ENCODE data around the gene ZNF69.
"Not testable (repeated sequence)": the region's sequence is repeated elsewhere in the genome, so short reads cannot be mapped to it uniquely, and the experiment has no call there.

Gene ZNF69

DNA sequence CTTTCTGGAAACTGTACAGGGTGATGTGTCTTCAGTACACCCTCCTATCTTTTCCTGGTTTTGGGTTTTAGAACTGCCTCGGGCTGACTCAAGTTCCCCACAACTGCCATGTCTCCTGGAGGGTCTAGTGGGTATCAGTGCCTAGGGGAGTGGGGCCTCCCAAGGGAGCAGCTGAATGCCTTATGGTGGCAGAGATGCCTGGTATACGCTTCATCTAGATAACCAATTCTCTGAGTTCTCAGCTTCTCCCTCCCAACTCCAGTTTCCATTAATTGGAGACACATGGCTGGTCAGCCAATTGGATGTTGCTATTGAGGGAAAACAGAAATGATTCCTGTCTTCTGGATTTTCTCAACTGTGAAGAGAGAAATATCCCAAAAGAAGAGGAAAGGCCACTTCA lies 26.3 kb upstream of the ZNF69 start:
- H3K27ac ChIP-seq, result no peak overlapping the region
- no peak overlapping the region for H3K9ac ChIP-seq
- H3K27me3 ChIP-seq (ENCODE audit: insufficient read depth, low read depth), result no peaks in the 10 kb centered on the region
- H3K4me3 ChIP-seq (IDR thresholded peaks at IDR 0.05; ENCODE audit: insufficient read depth, low read depth, low read length), result no peak overlapping the region
- no peaks in the 10 kb centered on the region for H4K20me1 ChIP-seq (ENCODE audit: insufficient read depth)
- H3K4me1 ChIP-seq (ENCODE audit: low read depth, poor library complexity, severe bottlenecking), result no peaks in the 10 kb centered on the region
- no peaks in the 10 kb centered on the region for H3K36me3 ChIP-seq (ENCODE audit: insufficient read depth)
- no peak overlapping the region for H3K4me2 ChIP-seq
- no peak overlapping the region for H2AFZ ChIP-seq (ENCODE audit: low read depth)
- TF ChIP-seq, protein P1, sequence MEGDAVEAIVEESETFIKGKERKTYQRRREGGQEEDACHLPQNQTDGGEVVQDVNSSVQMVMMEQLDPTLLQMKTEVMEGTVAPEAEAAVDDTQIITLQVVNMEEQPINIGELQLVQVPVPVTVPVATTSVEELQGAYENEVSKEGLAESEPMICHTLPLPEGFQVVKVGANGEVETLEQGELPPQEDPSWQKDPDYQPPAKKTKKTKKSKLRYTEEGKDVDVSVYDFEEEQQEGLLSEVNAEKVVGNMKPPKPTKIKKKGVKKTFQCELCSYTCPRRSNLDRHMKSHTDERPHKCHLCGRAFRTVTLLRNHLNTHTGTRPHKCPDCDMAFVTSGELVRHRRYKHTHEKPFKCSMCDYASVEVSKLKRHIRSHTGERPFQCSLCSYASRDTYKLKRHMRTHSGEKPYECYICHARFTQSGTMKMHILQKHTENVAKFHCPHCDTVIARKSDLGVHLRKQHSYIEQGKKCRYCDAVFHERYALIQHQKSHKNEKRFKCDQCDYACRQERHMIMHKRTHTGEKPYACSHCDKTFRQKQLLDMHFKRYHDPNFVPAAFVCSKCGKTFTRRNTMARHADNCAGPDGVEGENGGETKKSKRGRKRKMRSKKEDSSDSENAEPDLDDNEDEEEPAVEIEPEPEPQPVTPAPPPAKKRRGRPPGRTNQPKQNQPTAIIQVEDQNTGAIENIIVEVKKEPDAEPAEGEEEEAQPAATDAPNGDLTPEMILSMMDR (conservative IDR thresholded peaks at IDR 0.05; ENCODE audit: low read depth, low read length), result no peak
- H3K79me2 ChIP-seq (ENCODE audit: insufficient read depth, low read depth), result no peaks in the 10 kb centered on the region

DNA sequence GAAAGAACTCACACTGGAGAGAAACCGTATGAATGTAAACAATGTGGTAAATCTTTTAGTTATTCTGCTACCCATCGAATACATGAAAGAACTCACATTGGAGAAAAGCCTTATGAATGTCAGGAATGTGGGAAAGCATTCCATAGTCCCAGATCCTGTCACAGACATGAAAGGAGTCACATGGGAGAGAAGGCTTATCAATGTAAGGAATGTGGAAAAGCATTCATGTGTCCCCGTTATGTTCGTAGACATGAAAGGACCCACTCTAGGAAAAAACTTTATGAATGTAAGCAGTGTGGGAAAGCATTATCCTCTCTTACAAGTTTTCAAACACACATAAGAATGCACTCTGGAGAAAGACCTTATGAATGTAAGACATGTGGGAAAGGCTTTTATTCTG lies 19.8 kb upstream of the ZNF69 start:
- not testable (repeated sequence) for H3K4me1 ChIP-seq (ENCODE audit: low read depth, poor library complexity, severe bottlenecking); H4K20me1 ChIP-seq (ENCODE audit: insufficient read depth); H3K27me3 ChIP-seq (ENCODE audit: insufficient read depth, low read depth); H3K36me3 ChIP-seq (ENCODE audit: insufficient read depth); H3K79me2 ChIP-seq (ENCODE audit: insufficient read depth, low read depth); H2AFZ ChIP-seq (ENCODE audit: low read depth); H3K4me3 ChIP-seq (IDR thresholded peaks at IDR 0.05; ENCODE audit: insufficient read depth, low read depth, low read length); H3K4me2 ChIP-seq; H3K27ac ChIP-seq; H3K9ac ChIP-seq

DNA sequence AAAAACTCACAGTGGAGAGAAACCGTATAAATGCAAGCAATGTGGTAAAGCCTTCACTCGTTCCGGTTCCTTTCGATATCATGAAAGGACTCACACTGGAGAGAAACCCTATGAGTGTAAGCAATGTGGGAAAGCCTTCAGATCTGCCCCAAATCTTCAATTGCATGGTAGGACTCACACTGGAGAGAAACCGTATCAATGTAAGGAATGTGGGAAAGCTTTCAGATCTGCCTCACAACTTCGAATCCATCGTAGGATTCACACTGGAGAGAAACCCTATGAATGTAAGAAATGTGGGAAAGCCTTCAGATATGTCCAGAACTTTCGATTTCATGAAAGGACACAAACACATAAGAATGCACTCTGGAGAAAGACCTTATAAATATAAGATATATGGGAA lies 19.4 kb upstream of the ZNF69 start:
- H3K4me2 ChIP-seq, result no peak overlapping the region
- H3K4me3 ChIP-seq (IDR thresholded peaks at IDR 0.05; ENCODE audit: insufficient read depth, low read depth, low read length), result no peak overlapping the region
- H3K79me2 ChIP-seq (ENCODE audit: insufficient read depth, low read depth), result no peaks in the 10 kb centered on the region
- no peak overlapping the region for H2AFZ ChIP-seq (ENCODE audit: low read depth)
- no peaks in the 10 kb centered on the region for H4K20me1 ChIP-seq (ENCODE audit: insufficient read depth)
- no peaks in the 10 kb centered on the region for H3K27me3 ChIP-seq (ENCODE audit: insufficient read depth, low read depth)
- H3K9ac ChIP-seq, result no peak overlapping the region
- no peak overlapping the region for H3K27ac ChIP-seq
- TF ChIP-seq, protein P1 (conservative IDR thresholded peaks at IDR 0.05; ENCODE audit: low read depth, low read length), result no peak
- no peaks in the 10 kb centered on the region for H3K36me3 ChIP-seq (ENCODE audit: insufficient read depth)
- no peaks in the 10 kb centered on the region for H3K4me1 ChIP-seq (ENCODE audit: low read depth, poor library complexity, severe bottlenecking)

DNA sequence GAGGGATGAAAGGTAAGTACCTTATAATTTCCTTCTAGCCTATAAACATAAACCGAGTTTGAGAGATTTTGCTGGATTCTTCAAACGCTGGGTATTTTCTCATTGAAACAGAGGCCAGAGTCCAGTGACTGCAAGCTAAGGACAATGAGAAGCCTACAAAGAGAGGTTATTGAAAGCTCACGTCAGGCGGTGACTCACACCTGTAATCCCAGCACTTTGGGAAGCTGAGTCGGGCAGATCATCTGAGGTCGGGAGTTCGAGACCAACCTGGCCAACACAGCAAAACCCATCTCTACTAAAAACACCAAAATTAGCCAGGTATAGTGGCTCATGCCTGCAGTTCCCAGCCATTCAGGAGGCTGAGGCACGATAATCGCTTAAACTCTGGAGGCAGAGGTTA lies 15.0 kb upstream of the ZNF69 start:
- Histone ChIP-seq H3K9ac (no peak overlapping the region), H4K20me1 (ENCODE audit: insufficient read depth) (no peaks in the 10 kb centered on the region), H3K79me2 (ENCODE audit: insufficient read depth, low read depth) (no peaks in the 10 kb centered on the region), H3K4me3 (IDR thresholded peaks at IDR 0.05; ENCODE audit: insufficient read depth, low read depth, low read length) (no peak overlapping the region), H2AFZ (ENCODE audit: low read depth) (no peak overlapping the region), H3K36me3 (ENCODE audit: insufficient read depth) (no peaks in the 10 kb centered on the region), H3K27ac (no peak overlapping the region), H3K27me3 (ENCODE audit: insufficient read depth, low read depth) (no peaks in the 10 kb centered on the region), H3K4me1 (ENCODE audit: low read depth, poor library complexity, severe bottlenecking) (no peaks in the 10 kb centered on the region), H3K4me2 (no peak overlapping the region)
- TF ChIP-seq, protein P1 (conservative IDR thresholded peaks at IDR 0.05; ENCODE audit: low read depth, low read length), result no peak

DNA sequence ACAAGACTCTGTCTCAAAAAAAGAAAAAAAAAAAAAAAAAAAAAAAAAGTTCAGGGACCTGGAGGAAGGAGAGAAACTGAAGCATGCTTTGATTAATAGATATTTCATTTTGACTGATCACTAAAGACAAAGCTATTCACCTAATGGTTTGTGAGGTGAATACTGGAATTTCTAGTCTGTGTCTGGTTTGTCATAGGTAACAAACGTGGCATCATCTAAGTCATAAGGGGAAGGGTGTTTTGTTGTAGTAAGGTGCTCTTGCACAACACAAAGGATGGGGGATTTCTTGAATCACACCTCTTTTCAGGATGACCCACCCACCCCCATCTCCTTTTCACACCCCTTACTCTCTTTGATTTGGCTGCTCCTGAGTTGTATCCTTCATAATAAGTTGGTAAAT lies 13.8 kb upstream of the ZNF69 start:
- TF ChIP-seq, protein P1 (conservative IDR thresholded peaks at IDR 0.05; ENCODE audit: low read depth, low read length), result no peak
- H3K4me2 ChIP-seq, result no peak overlapping the region
- no peaks in the 10 kb centered on the region for H3K36me3 ChIP-seq (ENCODE audit: insufficient read depth)
- H3K79me2 ChIP-seq (ENCODE audit: insufficient read depth, low read depth), result no peaks in the 10 kb centered on the region
- H4K20me1 ChIP-seq (ENCODE audit: insufficient read depth), result no peaks in the 10 kb centered on the region
- H2AFZ ChIP-seq (ENCODE audit: low read depth), result no peak overlapping the region
- no peak overlapping the region for H3K27ac ChIP-seq
- no peak overlapping the region for H3K9ac ChIP-seq
- H3K4me1 ChIP-seq (ENCODE audit: low read depth, poor library complexity, severe bottlenecking), result no peaks in the 10 kb centered on the region
- no peaks in the 10 kb centered on the region for H3K27me3 ChIP-seq (ENCODE audit: insufficient read depth, low read depth)
- H3K4me3 ChIP-seq (IDR thresholded peaks at IDR 0.05; ENCODE audit: insufficient read depth, low read depth, low read length), result no peak overlapping the region

Measured in KMS-11 (cell line).